HG02571 (cell line): ENCODE results near the gene PRR4.

Experiments used
- ATAC-seq: cut with Tn5 transposase; IDR thresholded peaks from one replicate; pipeline ENCODE4 v1.9.1; 2021; ENCODE audit warnings: mild to moderate bottlenecking, moderate library complexity; ENCODE audit not compliant: unreplicated experiment

PRR4 gene

GRCh38 chr12:10802587-10802986, 46.7 kb downstream of the PRR4 start, which contains the start of gene TAS2R7:
TAS2R7 (minus strand) TSS chr12:10802627; CDS start chr12:10802570, 57 bp downstream.
- ATAC-seq: no peak

- no peak for ATAC-seq
Measured at GRCh38 chr12:10801741-10802140, 47.5 kb downstream of the PRR4 start.
